ENCODE measurements around the gene CCR5AS.
"Not testable (repeated sequence)": the region's sequence is repeated elsewhere in the genome, so short reads cannot be mapped to it uniquely, and the experiment has no call there.

The CCR5AS gene

DNA sequence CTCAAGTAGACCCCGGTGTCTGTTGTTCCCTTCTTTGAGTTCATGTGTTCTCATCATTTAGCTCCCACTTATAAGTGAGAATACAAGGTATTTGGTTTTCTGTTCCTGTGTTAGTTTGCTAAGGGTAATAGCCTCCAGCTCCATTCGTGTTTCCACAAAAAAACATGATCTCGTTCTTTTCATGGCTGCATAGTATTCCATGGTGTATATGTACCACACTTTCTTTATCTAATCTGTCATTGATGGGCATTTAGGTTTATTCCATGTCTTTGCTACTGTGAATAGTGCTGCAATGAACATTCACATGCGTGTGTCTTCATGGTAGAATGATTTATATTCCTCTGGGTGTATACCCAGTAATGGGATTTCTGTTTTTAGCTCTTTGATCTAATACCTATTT is 4.0 kb downstream of the CCR5AS start:
- DNase-seq (ENCODE audit: low spot score) = not testable (repeated sequence)

GRCh38 chr3:46401579-46401978 is 5.3 kb downstream of the CCR5AS start:
- DNase-seq (ENCODE audit: low spot score) = no peak

- DNase-seq (ENCODE audit: low spot score) = no peak
Measured at GRCh38 chr3:46400846-46401245, 6.0 kb downstream of the CCR5AS start.

GRCh38 chr3:46400000-46400734 is 6.7 kb downstream of the CCR5AS start:
- DNase-seq (ENCODE audit: low spot score) = no peak

DNA sequence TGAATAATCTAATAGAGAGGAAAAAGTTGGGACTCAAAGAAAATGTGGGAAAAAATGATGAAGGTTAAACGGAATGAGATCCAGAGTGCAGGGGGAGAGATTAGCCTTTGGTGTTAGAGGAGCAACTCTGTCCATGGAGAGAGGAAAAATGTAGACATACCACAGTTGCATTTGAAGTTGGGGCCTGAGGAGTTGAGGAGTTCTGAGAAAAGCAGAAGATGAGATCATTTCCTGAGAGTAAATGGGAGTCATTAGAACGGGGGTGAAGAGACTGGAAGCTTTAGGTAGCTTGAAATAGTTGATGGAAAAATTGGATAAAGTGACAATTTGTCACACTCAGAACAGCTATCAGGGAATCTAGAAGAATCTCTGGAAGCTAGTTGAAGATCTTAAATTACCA is 7.3 kb downstream of the CCR5AS start:
- DNase-seq (ENCODE audit: low spot score) = no peak

GRCh38 chr3:46399098-46399497 is 7.8 kb downstream of the CCR5AS start:
- DNase-seq (ENCODE audit: low spot score) = no peak

- DNase-seq (ENCODE audit: low spot score) = no peak
Measured at GRCh38 chr3:46398186-46398955, 8.5 kb downstream of the CCR5AS start.

DNA sequence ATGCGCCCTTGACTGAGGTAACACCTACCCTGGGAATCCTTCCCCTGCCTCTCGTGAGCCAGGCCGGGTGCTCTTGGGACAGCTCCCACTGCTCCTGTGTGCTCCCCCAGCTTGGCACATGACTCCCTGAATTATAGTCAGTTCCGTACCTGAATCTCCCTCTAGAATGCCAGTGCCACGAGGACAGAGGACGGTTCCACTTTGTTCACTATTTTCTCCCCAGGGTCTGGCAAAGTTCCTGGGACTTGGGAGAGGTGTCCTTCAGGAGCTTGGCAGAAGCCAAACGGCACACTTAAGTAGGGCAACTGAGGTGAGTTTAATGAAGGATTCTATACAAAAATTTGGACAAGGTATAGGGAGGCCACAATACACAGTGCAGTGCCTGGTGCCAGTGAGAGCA is 9.8 kb downstream of the CCR5AS start:
- DNase-seq (ENCODE audit: low spot score) = no peak

GRCh38 chr3:46395766-46396530 is 10.9 kb downstream of the CCR5AS start:
- DNase-seq (ENCODE audit: low spot score) = no peak

GRCh38 chr3:46395210-46395661 is 11.6 kb downstream of the CCR5AS start:
- DNase-seq (ENCODE audit: low spot score) = no peak

DNA sequence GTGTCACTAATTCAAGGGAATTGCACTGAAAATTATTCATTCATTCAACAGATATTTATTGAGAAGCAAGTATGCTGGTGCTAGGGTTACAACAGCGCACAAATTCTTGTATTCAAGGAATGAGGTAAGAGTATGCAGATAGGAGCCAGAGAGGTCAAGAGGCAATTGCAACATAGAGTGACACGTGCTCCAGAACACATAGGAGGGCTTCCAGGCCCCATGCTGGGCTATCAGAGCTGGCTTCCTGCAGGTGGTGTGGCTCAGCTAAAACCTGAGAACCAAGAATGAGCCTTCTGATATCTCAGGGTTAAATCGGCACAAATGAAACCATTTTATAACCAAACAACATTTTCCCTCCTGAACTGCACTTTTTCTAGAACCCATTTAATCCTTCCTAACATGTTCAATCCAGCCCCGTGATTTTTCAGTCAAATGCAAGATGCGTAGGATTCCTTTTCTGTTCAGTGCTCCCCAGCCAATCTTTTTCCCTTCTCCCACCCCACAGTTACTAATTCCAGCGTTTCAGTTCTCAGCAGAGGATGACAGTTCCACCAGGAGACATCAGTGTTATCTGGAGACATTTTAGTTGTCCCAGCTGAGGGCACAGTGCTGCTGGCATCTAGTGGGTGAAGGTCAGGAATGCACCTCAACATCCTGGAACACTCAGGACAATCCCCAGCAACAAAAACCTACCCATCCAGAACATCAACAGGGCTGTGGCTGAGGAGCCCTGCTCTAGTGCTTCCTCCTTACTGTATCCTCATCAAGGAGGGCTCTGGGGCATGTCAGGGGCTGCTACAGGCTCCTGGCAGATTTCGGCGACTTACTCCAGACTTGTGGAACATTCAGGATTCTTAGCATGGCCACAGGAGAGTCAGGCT is 13.1 kb downstream of the CCR5AS start:
- DNase-seq (ENCODE audit: low spot score) = no peak

DNA sequence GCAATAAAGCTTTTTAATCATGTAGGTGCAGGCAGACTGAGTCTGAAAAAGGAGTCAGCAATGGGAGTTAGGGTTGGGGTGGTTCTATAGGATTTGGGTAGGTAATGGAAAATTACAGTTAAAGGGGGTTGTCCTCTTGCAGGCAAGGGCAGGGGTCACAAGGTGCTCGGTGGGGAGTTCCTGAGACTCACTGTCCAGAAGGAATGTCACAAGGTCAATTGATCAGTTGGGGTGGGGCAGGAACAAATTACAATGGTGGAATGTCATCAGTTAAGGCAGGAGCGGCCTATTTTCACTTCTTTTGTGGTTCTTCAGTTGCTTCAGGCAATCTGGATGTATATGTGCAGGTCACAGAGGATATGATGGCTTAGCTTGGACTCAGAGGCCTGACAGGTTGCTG is 13.9 kb downstream of the CCR5AS start:
- no peak for DNase-seq (ENCODE audit: low spot score)

- not testable (repeated sequence) for DNase-seq (ENCODE audit: low spot score)
Measured at GRCh38 chr3:46391526-46391925, 15.3 kb downstream of the CCR5AS start.

DNA sequence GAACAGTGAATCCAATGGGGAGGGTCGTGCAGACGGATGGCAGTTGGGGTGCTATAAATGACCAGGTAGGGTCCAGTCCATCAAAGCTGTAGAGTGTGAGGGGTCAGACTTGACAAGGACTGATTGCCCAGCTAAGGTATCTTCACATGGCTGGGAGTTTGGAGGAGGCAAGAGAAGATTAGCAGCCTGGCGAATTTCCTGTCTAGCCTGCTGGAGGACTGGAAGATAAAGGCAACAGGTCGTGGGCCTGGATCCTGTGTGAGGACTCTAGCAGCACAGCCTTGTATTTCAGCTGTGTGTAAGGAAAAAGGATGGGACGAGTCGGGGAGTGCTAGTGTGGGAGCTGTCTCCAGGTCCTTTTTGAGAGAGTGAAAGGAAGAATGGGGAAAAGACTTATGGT is 17.6 kb downstream of the CCR5AS start:
- no peak for DNase-seq (ENCODE audit: low spot score)

- DNase-seq (ENCODE audit: low spot score) = not testable (repeated sequence)
Measured at GRCh38 chr3:46388847-46389246, 18.0 kb downstream of the CCR5AS start.

DNA sequence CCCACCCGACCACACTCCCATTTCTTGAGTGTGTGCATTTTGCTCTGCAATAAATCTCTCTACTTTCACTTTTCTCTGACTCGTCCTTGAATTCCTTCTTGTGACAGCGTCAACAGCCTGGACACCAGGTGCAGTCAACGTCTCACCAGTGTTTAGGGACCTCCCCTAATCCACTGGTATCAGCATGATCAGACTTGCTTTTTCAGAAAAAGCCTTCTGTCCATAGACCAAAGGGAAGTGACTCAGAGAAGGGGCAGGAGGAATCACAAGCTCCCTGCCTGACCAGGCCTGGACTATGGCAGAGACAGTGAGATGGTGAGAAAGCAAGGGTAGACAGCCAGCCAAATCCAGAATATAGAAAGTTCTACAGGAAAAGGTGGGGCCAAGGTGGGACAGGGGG is 20.7 kb downstream of the CCR5AS start:
- no peak for DNase-seq (ENCODE audit: low spot score)

DNA sequence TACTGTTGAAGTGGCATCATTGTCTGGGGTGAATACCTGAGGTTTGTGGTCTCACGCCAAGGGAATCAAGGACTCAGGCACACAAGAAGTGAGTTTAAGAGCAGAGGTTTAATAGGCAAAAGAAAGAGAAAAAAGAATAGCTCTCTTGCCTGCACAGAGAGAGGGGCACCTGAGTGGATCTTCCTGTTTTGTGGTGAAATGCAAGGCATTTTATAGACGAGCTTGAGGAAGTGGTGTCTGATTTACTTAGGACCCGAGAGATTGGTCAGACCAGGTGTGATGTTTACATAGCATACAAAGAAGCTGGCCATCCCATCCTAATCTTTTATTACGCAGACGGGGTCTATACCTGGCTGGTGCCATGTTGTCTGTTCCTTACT is 22.9 kb downstream of the CCR5AS start:
- DNase-seq (ENCODE audit: low spot score) = no peak

DNA sequence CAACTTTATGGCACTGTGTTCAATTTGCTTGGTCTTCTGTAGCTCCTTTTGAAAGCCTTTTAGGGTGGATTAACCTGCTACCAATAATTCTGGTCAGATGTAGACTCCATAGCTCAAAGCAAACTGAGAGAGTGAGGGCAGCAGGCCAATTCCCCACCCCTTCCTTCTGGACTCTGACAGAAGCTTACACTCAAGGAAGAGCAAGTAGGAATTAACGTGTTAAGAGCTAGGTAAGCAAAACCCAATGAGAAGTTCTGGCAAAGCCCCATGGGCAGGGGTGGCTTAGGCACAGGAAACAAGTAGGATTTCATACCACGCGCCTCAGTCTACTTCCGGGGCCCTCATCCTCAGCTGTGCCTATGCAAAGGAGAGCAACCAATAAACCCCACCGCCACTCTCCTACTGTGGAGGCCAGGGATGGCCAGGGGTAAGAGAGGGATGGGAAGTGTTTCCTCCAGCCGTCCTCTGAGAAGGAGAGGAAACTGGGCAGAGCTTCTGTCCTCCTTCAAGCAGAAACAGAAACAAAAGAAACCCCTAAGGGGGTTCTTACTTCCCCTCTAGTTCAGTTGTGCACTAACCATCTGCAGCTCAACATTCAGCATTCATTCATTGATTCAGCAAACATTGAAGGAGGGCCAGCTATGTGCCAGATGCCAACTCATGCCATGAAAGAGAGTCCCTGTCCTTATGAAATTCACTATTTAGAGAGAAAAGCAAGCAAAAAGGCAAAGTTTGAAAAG is 23.5 kb downstream of the CCR5AS start:
- DNase-seq (ENCODE audit: low spot score) = no peak

DNA sequence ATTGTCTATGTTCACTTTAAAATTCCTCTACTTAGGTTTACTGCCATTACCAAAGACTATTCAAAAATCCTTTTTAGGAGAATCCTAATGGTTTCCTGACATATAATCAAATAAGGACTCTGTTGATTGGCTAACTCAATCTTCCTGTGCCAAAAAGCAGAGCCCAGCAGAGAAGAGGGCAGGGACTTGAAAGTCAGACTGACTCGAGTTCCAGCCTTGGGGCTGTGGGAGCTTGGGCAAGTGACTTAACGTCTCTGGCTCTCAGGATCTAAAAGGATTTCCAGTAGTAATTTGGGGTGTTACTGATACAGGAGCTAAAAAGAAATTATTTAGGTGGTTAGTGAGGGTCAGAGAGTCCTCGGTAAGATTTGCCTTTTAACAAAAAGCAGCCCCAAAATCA is 25.2 kb downstream of the CCR5AS start:
- no peak for DNase-seq (ENCODE audit: low spot score)

DNA sequence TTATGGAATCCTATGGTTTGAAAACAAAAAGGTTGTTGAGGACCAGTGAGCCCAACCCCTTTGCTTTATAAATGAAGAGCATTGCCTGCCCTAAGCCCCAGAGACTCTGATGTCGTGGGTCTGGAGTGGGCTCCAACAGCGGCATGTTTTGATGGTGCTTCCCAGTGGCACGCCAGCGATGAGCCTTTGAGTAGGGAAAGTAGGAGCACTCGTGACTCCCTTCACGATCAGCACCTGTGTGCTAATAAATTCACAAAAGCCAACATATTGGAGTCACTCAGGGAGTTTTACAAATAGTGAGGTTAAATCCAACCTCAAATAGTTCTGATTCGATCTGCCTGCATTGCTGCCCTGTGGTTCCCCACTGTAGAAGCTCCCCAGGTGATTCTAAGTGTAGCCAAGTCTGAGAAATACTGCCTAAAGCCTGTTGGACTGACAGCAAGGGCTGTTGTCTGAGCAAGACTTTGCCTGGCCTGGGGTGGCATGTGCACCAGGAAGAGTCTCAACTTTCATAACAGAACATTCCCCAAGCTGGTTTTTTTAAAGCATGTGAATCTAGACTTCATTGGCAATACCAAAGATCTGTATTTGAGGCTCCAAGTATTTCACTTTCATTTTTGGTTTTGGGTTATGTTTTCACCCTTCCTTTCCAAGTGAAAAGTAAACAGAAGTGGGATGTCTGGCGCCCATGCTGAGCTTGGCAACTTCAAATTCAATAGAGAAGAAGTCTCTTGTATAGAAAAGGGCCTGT is 26.2 kb downstream of the CCR5AS start:
- no peak for DNase-seq (ENCODE audit: low spot score)

Data from CD4-positive, alpha-beta T cell treated with Interleukin-6 at 100 ng/mL for 8 hours (primary cell).